Osteoblast (primary cell): ENCODE results near the gene SF3B2. TPM values are rescaled to one million over a fixed set of nuclear protein-coding genes. Genes with fewer than 3 reads are reported as not detected.

Experiments
- DNase-seq: peaks from one replicate; pipeline ENCODE4 v3.0.0; 2011; ENCODE audit warnings: low spot score, mixed read lengths; ENCODE audit not compliant: insufficient read length; ENCODE audit errors: missing footprints
- H2AFZ ChIP-seq: 2 replicates; pipeline ENCODE4 v1.6.0; 2011; ENCODE audit warnings: mild to moderate bottlenecking, low read length
- H3K27ac ChIP-seq: 2 replicates; pipeline ENCODE4 v1.5.1; 2011; ENCODE audit warnings: mild to moderate bottlenecking, low read depth, low read length, moderate library complexity
- H3K27me3 ChIP-seq: 2 replicates; pipeline ENCODE4 v1.6.0; 2012; ENCODE audit warnings: mild to moderate bottlenecking, control low read depth, inconsistent platforms, low read length, moderate library complexity; ENCODE audit not compliant: insufficient read depth
- H3K36me3 ChIP-seq: 2 replicates; pipeline ENCODE4 v1.5.1; 2011; ENCODE audit warnings: mild to moderate bottlenecking, low read length, control low read depth, moderate library complexity; ENCODE audit not compliant: insufficient read depth
- H3K4me1 ChIP-seq: 2 replicates; pipeline ENCODE4 v1.5.1; 2011; ENCODE audit warnings: mild to moderate bottlenecking, low read length, control low read depth, moderate library complexity; ENCODE audit not compliant: insufficient read depth
- H3K4me2 ChIP-seq: 2 replicates; pipeline ENCODE4 v1.6.0; 2011; ENCODE audit warnings: mild to moderate bottlenecking, low read length; ENCODE audit not compliant: insufficient read depth
- H3K4me3 ChIP-seq: fragments of 200-600 bp; sonication (generic); 3 replicates; pipeline ENCODE4 v1.5.1; 2012; ENCODE audit warnings: mild to moderate bottlenecking, low read length, inconsistent platforms; ENCODE audit not compliant: insufficient read depth
- H3K79me2 ChIP-seq: 2 replicates; pipeline ENCODE4 v1.6.0; 2012; ENCODE audit warnings: mild to moderate bottlenecking, low read length, control low read depth, inconsistent platforms; ENCODE audit not compliant: insufficient read depth
- H3K9me3 ChIP-seq: 2 replicates; pipeline ENCODE4 v1.5.1; 2011; ENCODE audit warnings: low read depth, low read length, control low read depth
- H4K20me1 ChIP-seq: 2 replicates; pipeline ENCODE4 v1.6.0; 2012; ENCODE audit warnings: mild to moderate bottlenecking, low read length, control low read depth; ENCODE audit not compliant: insufficient read depth
- CTCF ChIP-seq: IDR thresholded peaks from 2 replicates; pipeline ENCODE4 v1.5.1; 2011; ENCODE audit warnings: mild to moderate bottlenecking, low read depth, low read length, moderate library complexity; ENCODE audit errors: extremely low read depth
- total RNA-seq: library from RNA; depleted of rRNA; stranded (reverse); fragments of >200 nt; gene quantifications from 2 replicates; pipeline ENCODE4 v1.2.3, GENCODE V29; 2012

Gene SF3B2
- total RNA-seq, 1 donor = 164 TPM

GRCh38 chr11:66067640-66068039 lies 15.5 kb downstream of the SF3B2 start:
- Histone ChIP-seq H3K4me2 (no peak overlapping the region), H3K27ac (peak overlapping the region; percentile 95), H3K4me1 (peaks cover 21% of the 10 kb centered on the region), H3K27me3 (no peaks in the 10 kb centered on the region), H3K4me3 (no peak overlapping the region), H3K79me2 (peaks cover 48% of the 10 kb centered on the region), H2AFZ (no peak overlapping the region), H3K36me3 (peaks cover 67% of the 10 kb centered on the region), H3K9me3 (no peaks in the 10 kb centered on the region), H4K20me1 (peaks cover 19% of the 10 kb centered on the region)
- DNase-seq = no peak
- no peak for TF ChIP-seq CTCF

- H3K36me3 ChIP-seq = peaks cover 60% of the 10 kb centered on the region
- H3K4me2 ChIP-seq = peak overlapping the region; percentile 83
- TF ChIP-seq CTCF = peak; percentile 93
- DNase-seq = peak; percentile 82
- H3K4me1 ChIP-seq = peaks cover 21% of the 10 kb centered on the region
- no peak overlapping the region for H3K4me3 ChIP-seq
- no peaks in the 10 kb centered on the region for H3K27me3 ChIP-seq
- peak overlapping the region; percentile 95 for H3K27ac ChIP-seq
- peaks cover 48% of the 10 kb centered on the region for H3K79me2 ChIP-seq
- no peak overlapping the region for H2AFZ ChIP-seq
- peaks cover 20% of the 10 kb centered on the region for H4K20me1 ChIP-seq
- no peaks in the 10 kb centered on the region for H3K9me3 ChIP-seq
Observed at GRCh38 chr11:66068154-66068821, 16.1 kb downstream of the SF3B2 start.

GRCh38 chr11:66068923-66069714 lies 17.0 kb downstream of the SF3B2 start:
- DNase-seq = peak; percentile 95
- peak; percentile 48 for TF ChIP-seq CTCF
- peaks cover 59% of the 10 kb centered on the region for H3K36me3 ChIP-seq
- no peaks in the 10 kb centered on the region for H3K27me3 ChIP-seq
- H2AFZ ChIP-seq = peak overlapping the region; percentile 69
- H3K4me2 ChIP-seq = peak overlapping the region; percentile 83
- H4K20me1 ChIP-seq = peaks cover 20% of the 10 kb centered on the region
- peak overlapping the region; percentile 83 for H3K4me3 ChIP-seq
- H3K79me2 ChIP-seq = peaks cover 50% of the 10 kb centered on the region
- peak overlapping the region; percentile 95 for H3K27ac ChIP-seq
- H3K4me1 ChIP-seq = peaks cover 21% of the 10 kb centered on the region
- no peaks in the 10 kb centered on the region for H3K9me3 ChIP-seq
